GM23248 (cell line): ENCODE results near the gene CAMK1D. TPM values are rescaled to one million over a fixed set of nuclear protein-coding genes. Genes with fewer than 3 reads are reported as not detected.

Source experiments
- DNase-seq: peaks from one replicate; pipeline ENCODE4 v3.0.0-alpha.2; 2015
- H2AFZ ChIP-seq: fragments of 200-600 bp; sonication (generic); 2 replicates; pipeline ENCODE4 v1.6.1; 2016; ENCODE audit warnings: antibody characterized with exemption
- H3F3A ChIP-seq: fragments of 200-600 bp; sonication (generic); 2 replicates; pipeline ENCODE4 v1.6.1; 2016; ENCODE audit warnings: mild to moderate bottlenecking, antibody characterized with exemption, mixed run types; ENCODE audit not compliant: insufficient read depth
- H3K27ac ChIP-seq: fragments of 200-600 bp; sonication (generic); 2 replicates; pipeline ENCODE4 v1.5.1; 2016; ENCODE audit warnings: mild to moderate bottlenecking
- H3K27me3 ChIP-seq: fragments of 200-600 bp; sonication (generic); replicated peaks from 2 replicates; pipeline ENCODE4 v1.6.1; 2016; ENCODE audit warnings: mild to moderate bottlenecking; ENCODE audit not compliant: insufficient read depth
- H3K36me3 ChIP-seq: fragments of 200-600 bp; sonication (generic); 2 replicates; pipeline ENCODE4 v1.6.1; 2016; ENCODE audit warnings: low read depth, mild to moderate bottlenecking
- H3K4me1 ChIP-seq: fragments of 200-600 bp; sonication (generic); 2 replicates; pipeline ENCODE4 v1.6.1; 2016; ENCODE audit warnings: mild to moderate bottlenecking; ENCODE audit not compliant: insufficient read depth
- H3K4me2 ChIP-seq: fragments of 200-600 bp; sonication (generic); one replicate; pipeline ENCODE4 v1.6.1; 2016; ENCODE audit warnings: mild to moderate bottlenecking; ENCODE audit not compliant: unreplicated experiment
- H3K4me3 ChIP-seq: fragments of 200-600 bp; sonication (generic); 2 replicates; pipeline ENCODE4 v1.5.1; 2016; ENCODE audit warnings: mild to moderate bottlenecking
- H3K79me2 ChIP-seq: fragments of 200-600 bp; sonication (generic); 2 replicates; pipeline ENCODE4 v1.6.1; 2016; ENCODE audit warnings: mild to moderate bottlenecking; ENCODE audit not compliant: insufficient read depth
- H3K9ac ChIP-seq: fragments of 200-600 bp; sonication (generic); 2 replicates; pipeline ENCODE4 v1.6.1; 2016; ENCODE audit warnings: mild to moderate bottlenecking
- H3K9me2 ChIP-seq: fragments of 200-600 bp; sonication (generic); 2 replicates; pipeline ENCODE4 v1.6.1; 2016; ENCODE audit warnings: mixed run types, mild to moderate bottlenecking, moderate library complexity; ENCODE audit not compliant: insufficient read depth
- H3K9me3 ChIP-seq: fragments of 200-600 bp; sonication (generic); one replicate; pipeline ENCODE4 v1.6.1; 2017; ENCODE audit warnings: low read depth
- H4K20me1 ChIP-seq: fragments of 200-600 bp; sonication (generic); 2 replicates; pipeline ENCODE4 v1.6.0; 2016; ENCODE audit not compliant: insufficient read depth
- EZH2 ChIP-seq: fragments of 200-600 bp; sonication (generic); IDR thresholded peaks from 2 replicates; pipeline ENCODE4 v1.6.1; 2018; ENCODE audit warnings: antibody characterized with exemption, mild to moderate bottlenecking; ENCODE audit not compliant: insufficient read depth, poor library complexity, severe bottlenecking
- EZH2phosphoT487 ChIP-seq: fragments of 200-600 bp; sonication (generic); IDR thresholded peaks from 2 replicates; pipeline ENCODE4 v1.6.1; 2018; ENCODE audit warnings: antibody characterized with exemption, moderate library complexity, mild to moderate bottlenecking, low read depth; ENCODE audit not compliant: insufficient read depth
- WGBS, 2 experiments: methylation state at CpG; one replicate each; pipeline ENCODE4 v1.1.6; 2015 to 2017; ENCODE audit warnings: low lambda C conversion rate in 2 of 2, low coverage in 1 of 2; ENCODE audit errors: missing lambda C conversion rate in 2 of 2; 5-methylcytosine and 5-hydroxymethylcytosine counted together
- in situ Hi-C: fragments of 300-500 bp; cut with MboI; formaldehyde crosslinking; loops from 2 replicates; pipeline ENCODE4 v1.15.0; 2020
- polyA plus RNA-seq: library from polyadenylated mRNA; unstranded; fragments of >200 nt; fragmentation: Nextera tagmentation; extraction: Ambion mirVana; gene quantifications from 2 replicates; pipeline ENCODE4 v1.2.1, GENCODE V29; 2016
- total RNA-seq: library from RNA; depleted of rRNA; stranded (reverse); fragments of >200 nt; shearing (Covaris generic); gene quantifications from 2 replicates; pipeline ENCODE4 v1.2.3, GENCODE V29; 2014

The CAMK1D gene
- total and polyA plus RNA-seq, 2 experiments from 2014 or later: 0.22 to 0.55 TPM

GRCh38 chr10:12416344-12417050 lies 67.2 kb downstream of the CAMK1D start:
- Histone ChIP-seq H3K36me3 (no peaks in the 10 kb centered on the region), H3K9ac (no peak overlapping the region), H3K9me3 (no peaks in the 10 kb centered on the region), H3K27me3 (peaks cover 30% of the 10 kb centered on the region), H3F3A (peaks cover 21% of the 10 kb centered on the region), H3K4me2 (no peak overlapping the region), H3K4me1 (peaks cover 13% of the 10 kb centered on the region), H3K9me2 (no peaks in the 10 kb centered on the region), H3K27ac (no peak overlapping the region), H3K4me3 (no peak overlapping the region), H3K79me2 (no peaks in the 10 kb centered on the region), H2AFZ (no peak overlapping the region), H4K20me1 (no peaks in the 10 kb centered on the region)
- 41 to 46% methylated on average over 13 of the region's 13 CpGs for WGBS, 2 experiments
- no peak for TF ChIP-seq EZH2phosphoT487
- no peak for TF ChIP-seq EZH2
- in situ Hi-C loops: no loop called here
- no peak for DNase-seq

GRCh38 chr10:12417331-12417730 lies 68.0 kb downstream of the CAMK1D start:
- Histone ChIP-seq H3K9me2 (no peaks in the 10 kb centered on the region), H3K27me3 (peaks cover 30% of the 10 kb centered on the region), H3K4me2 (no peak overlapping the region), H3K4me1 (peaks cover 13% of the 10 kb centered on the region), H3K4me3 (no peak overlapping the region), H3K27ac (no peak overlapping the region), H4K20me1 (no peaks in the 10 kb centered on the region), H3K9ac (no peak overlapping the region), H3K79me2 (no peaks in the 10 kb centered on the region), H3K36me3 (no peaks in the 10 kb centered on the region), H2AFZ (no peak overlapping the region), H3F3A (peaks cover 21% of the 10 kb centered on the region), H3K9me3 (no peaks in the 10 kb centered on the region)
- WGBS, 2 experiments: 66 to 76% methylated on average over 6 of the region's 6 CpGs
- in situ Hi-C loops: no loop called here
- TF ChIP-seq EZH2 (no peak), EZH2phosphoT487 (no peak)
- DNase-seq: no peak

GRCh38 chr10:12418000-12418399 lies 68.7 kb downstream of the CAMK1D start:
- TF ChIP-seq EZH2phosphoT487 (no peak), EZH2 (no peak)
- H3K4me3 ChIP-seq: no peak overlapping the region
- in situ Hi-C loops: no loop called here
- H3K79me2 ChIP-seq: no peaks in the 10 kb centered on the region
- H2AFZ ChIP-seq: no peak overlapping the region
- H3K27ac ChIP-seq: no peak overlapping the region
- no peak overlapping the region for H3K9ac ChIP-seq
- peaks cover 13% of the 10 kb centered on the region for H3K4me1 ChIP-seq
- no peaks in the 10 kb centered on the region for H3K9me2 ChIP-seq
- peak; percentile 74 for DNase-seq
- H3F3A ChIP-seq: peaks cover 21% of the 10 kb centered on the region
- H3K36me3 ChIP-seq: no peaks in the 10 kb centered on the region
- H3K4me2 ChIP-seq: no peak overlapping the region
- WGBS, 2 experiments: 18 to 24% methylated on average over 7 of the region's 7 CpGs
- no peaks in the 10 kb centered on the region for H3K9me3 ChIP-seq
- peaks cover 30% of the 10 kb centered on the region for H3K27me3 ChIP-seq
- no peaks in the 10 kb centered on the region for H4K20me1 ChIP-seq

- Histone ChIP-seq H3K4me3 (no peak overlapping the region), H3K27me3 (peaks cover 37% of the 10 kb centered on the region), H3K9me3 (no peaks in the 10 kb centered on the region), H3K27ac (peak overlapping the region; percentile 55), H3K4me2 (no peak overlapping the region), H3K4me1 (peaks cover 13% of the 10 kb centered on the region), H3K36me3 (no peaks in the 10 kb centered on the region), H2AFZ (no peak overlapping the region), H3K79me2 (no peaks in the 10 kb centered on the region), H3F3A (peaks cover 21% of the 10 kb centered on the region), H3K9me2 (no peaks in the 10 kb centered on the region), H4K20me1 (no peaks in the 10 kb centered on the region), H3K9ac (no peak overlapping the region)
- 58 to 59% methylated on average over 13 of the region's 13 CpGs for WGBS, 2 experiments
- TF ChIP-seq EZH2 (no peak), EZH2phosphoT487 (no peak)
- DNase-seq: no peak
- in situ Hi-C loops: no loop called here
Observed at GRCh38 chr10:12418725-12419261, 69.4 kb downstream of the CAMK1D start.
